GM18951 (cell line): Measurements from ENCODE around the gene ASPG.

Experiments
- POLR2A ChIP-seq: IDR thresholded peaks from 4 replicates; pipeline ENCODE4 v1.6.1; 2011; ENCODE audit warnings: mild to moderate bottlenecking; ENCODE audit not compliant: insufficient read length, insufficient read depth; ENCODE audit errors: extremely low read depth
- in situ Hi-C: fragments of 300-500 bp; cut with MboI; formaldehyde crosslinking; loops from one replicate; pipeline ENCODE4 v1.12.0; 2022; ENCODE audit warnings: low sequenced_read_pairs, mixed read lengths, inconsistent platforms; ENCODE audit not compliant: unreplicated experiment

Gene ASPG

DNA sequence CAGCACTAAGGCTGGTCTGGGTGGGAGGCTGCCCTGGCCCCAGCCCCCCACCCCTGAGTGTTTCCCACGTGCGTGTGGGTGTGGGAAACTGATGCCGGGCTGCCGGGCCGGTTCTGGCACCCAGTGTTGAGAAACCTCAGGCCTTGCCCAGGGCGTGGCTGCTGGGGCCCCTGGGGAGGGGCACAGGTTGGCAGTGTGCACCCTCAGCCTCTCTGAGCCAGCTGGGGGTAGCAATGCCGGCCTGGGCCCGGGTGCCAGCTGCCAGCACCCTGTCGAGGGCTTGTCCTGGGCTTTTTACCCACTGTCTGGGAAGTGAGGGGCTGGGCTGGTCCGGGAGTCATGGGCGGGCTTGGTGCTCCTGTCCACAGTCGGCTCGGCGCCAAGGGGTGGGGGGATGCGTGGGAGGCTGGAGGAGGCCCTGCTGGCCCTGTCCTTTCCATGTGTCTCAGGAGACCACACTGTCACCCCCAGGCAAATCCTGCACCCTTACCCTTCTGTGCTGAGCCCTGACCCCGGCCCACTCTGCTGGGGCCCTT, 15.7 kb downstream of the ASPG start:
- in situ Hi-C loops, result no loop called here
- no peak for TF ChIP-seq POLR2A

DNA sequence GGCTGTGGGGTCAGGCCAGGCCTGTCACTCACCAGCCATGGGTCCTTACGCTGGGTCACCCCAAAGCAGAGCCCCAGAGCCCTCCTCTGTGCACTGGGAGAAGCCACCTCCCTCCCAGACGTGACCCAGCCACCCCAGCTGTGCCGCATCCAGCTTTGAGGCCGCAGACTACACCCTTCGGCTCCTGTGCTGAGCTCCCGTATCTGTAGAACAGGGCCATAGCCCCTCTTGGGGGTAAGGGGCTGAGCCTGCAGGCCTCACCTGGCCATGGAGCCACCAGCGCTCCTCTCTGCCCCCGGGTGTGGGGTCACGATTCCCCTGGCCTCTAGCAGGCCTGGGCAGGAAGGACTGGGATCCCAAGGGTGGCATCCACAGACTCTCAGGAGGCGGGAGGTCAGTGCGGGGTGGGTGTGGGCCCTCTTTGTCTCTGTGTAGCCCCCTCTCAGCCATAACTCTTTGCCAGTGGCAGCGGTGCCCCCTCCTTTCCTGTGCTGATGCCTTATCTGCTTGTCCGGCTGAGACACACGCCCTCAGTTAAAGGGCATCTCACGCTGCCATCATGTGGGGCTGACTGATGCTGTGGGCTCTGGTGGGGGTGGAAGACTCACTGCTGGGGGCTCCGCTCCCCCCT, 16.3 kb downstream of the ASPG start:
- TF ChIP-seq POLR2A, result no peak
- in situ Hi-C loops, result no loop called here

DNA sequence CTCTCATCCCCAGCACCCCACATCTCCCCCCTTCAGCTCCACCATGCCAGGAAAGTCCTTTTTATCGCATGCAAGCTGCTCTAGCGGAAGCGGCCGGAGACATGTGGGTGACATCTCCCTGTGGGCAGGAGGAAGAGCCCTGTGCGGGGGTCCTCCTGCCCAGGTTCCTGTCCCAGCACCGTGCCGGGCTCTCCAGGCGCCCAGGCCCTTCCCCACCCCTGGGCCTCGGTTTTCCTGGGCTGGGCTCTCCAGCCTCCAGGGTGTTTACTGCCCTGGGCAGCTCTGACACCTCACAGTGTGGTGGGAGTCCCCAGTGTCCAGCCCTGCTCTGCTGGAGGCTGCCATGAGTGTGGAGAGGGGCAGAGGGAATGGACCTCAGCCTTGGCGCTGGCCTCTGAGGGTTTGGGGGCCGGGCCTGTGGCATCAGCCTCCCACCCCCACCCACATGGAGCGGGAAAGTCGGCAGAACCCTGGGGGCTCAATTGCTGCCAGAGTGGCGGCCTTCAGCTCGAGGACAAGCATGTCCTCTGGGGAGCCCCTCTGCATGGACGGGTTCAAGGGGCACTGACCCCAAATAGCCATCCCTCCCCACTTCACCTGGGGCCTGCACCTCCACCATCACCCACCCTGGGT, 16.9 kb downstream of the ASPG start:
- in situ Hi-C loops, result no loop called here
- TF ChIP-seq POLR2A, result no peak

DNA sequence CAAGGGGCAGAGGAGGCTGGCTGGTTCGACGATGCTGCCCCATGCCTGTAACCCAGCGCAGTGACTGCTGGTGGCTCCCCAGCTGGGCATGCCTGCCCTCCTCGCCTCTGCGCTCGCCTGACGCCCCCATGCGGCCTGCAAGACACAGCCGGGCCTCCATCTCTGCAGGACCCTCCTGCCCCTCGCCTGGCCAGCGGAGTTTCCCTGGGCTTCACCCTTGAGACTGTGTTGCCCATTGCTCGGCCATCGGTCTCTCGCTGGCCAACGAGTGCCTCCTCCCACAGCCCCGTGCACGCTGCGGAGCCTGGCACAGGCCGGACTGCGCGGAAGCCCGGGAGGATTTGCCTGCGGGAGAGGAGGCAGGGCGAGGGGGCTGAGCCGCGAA, 17.6 kb downstream of the ASPG start:
- in situ Hi-C loops, result no loop called here
- no peak for TF ChIP-seq POLR2A

DNA sequence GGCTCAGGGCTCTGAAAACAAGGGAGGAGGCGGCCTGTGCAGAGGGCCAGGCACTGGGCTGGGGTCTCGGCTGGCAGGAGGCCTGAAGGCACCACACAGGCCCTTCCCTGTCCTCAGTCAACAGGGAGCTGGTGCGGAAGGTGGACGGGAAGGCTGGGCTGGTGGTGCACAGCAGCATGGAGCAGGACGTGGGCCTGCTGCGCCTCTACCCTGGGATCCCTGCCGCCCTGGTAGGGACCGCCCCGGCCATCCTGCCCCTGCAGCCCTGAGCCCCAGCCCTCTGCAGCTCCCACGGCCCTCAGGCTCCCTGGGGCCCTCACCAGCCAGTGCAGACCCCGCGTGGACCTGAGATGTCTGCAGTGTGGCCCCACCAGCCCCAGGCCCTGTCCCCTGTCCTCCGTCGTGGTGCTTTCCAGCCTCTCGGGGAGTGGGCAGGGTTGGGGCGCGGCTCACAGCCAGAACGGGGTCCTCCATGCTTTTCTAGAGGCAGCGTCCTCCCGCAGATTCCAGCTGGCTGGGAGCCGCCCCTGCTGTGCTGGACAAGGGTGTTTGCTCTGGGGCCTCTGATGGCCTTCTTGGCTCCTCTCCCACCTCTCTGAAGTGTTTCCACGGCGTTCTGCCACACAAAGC, 18.1 kb downstream of the ASPG start:
- in situ Hi-C loops, result no loop called here
- no peak for TF ChIP-seq POLR2A

DNA sequence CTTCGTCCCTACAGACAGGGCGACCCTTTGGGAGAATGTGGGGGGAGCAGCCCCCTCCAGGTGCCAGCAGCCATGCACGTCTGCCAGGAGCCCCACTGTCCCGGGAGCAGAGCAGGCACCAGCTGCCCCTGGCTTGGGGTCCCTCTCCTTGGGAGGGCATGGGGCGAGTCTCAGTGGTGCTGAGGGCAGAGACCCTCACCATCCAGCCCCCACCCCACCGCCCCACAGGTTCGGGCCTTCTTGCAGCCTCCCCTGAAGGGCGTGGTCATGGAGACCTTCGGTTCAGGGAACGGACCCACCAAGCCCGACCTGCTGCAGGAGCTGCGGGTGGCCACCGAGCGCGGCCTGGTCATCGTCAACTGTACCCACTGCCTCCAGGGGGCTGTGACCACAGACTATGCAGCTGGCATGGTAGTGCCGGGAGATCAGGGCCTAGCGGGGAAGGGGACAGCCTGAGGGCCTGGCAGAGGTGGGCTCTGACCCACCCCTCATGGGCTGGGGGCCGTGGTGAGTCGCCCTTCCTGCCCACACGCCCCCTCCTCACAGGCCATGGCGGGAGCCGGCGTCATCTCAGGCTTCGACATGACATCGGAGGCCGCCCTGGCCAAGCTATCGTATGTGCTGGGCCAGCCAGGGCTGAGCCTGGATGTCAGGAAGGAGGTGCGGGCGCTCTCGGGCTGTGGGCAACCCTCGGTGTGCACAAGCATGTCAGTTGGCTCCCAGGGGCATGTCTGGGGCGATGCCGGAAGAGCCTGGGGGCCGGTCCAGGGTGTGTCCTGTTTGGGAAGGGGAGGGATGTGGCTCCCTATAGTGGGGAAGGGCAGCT, 18.8 kb downstream of the ASPG start:
- in situ Hi-C loops, result no loop called here
- no peak for TF ChIP-seq POLR2A

DNA sequence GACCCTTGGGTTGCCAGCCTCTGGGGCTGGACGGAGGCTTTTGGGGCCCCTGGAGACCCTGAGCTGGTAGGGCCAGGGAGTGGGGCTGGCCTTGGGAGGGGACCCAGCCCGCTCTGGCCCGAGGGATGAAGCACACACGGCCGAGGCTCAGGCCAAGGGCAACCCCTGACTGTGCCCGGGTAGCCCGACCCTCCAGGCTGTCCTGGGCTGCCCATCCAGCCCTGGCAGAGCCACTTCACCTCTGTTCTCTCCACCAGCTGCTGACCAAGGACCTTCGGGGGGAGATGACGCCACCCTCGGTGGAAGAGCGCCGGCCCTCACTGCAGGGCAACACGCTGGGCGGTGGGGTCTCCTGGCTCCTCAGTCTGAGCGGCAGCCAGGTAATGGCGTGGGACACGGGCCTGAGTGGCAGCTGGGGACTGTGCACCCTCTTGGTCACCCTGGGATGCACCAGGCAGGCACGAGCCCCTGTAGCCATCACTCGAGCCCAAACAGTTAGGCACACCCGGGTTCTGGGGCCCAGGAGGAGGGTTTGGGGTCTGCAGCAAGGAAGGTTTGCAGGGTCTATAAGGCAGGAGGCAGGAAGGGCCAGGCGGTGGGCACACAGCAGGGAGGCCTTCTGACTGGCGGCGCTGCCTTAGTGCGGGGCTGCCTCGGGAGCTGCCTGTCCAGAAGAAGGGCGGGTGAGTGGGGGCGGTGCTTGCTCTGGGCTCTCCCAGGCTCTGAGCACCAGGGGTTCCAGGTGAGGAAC, 19.7 kb downstream of the ASPG start:
- in situ Hi-C loops, result no loop called here
- no peak for TF ChIP-seq POLR2A

DNA sequence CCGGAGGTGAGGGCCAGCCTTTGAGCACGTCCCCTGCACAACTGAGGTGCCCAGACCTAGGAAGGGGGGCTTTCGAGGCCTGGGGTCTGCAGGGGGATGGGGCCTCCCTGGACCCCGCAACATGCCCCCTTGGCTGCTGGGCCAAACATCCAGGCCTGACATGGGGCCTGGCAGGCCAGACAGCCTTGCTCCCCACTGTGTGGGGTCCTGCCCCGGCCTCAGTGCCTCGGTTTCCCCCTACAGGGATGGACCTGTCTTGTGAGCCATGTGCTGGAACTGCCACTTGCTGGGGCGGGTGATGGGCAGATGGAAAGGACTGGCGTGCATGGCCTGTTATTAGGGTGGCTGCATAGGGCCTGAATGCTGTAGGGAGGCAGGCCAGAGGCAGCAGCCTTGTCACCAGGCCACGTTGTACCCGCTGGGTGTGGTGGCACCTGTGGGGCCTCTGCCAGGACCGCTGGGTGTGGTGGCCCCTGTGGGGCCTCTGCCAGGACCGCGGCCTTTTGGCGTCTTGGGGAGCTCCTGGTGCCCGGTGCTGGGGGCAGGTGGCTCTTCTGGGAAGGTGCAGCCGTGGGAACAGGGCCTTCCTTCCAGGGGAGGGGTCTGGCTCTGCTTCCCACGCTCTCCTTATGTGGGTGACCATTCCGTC, 20.4 kb downstream of the ASPG start:
- in situ Hi-C loops, result no loop called here
- TF ChIP-seq POLR2A, result no peak

DNA sequence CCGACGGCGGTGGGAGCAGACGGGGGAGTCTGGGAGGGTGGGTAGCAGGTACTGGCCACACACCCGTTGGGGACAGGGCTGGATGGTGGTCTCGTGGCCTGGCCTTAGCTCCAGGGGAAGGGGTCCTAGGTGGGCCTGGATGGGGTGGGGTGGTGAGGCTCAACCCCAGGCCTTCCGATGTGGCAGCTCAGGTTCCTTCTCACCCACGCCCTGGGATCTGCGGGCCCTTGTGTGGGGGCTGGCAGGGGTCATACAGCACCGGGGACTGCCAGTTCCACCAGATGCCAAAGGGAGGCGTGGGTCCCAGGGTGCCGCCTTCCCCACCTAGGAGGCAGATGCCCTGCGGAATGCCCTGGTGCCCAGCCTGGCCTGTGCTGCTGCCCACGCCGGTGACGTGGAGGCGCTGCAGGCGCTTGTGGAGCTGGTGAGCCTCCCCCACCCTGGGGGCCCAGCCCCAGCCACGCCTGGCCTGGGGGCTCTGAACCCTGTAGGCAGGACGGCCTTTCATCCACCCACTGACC, 21.0 kb downstream of the ASPG start:
- in situ Hi-C loops, result no loop called here
- TF ChIP-seq POLR2A, result no peak

DNA sequence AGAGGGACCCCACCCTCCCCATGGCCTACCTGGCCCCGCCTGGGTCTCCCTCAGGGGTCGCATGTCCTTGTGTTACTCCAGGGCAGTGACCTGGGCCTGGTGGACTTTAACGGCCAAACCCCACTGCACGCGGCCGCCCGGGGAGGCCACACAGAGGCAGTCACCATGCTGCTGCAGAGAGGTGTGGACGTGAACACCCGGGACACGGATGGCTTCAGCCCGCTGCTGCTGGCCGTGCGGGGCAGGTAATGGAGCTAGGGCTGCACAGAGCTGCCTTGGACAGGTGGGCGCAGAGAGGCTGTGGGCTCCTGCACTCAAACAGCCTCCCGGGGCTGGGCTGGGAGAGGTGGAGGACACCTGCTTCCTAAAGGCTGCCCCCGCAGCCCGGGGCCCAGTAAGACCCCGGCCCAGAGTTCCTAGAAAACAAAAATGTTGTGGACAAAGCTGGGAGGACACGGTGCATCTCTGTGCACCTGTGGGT, 21.6 kb downstream of the ASPG start:
- no peak for TF ChIP-seq POLR2A
- in situ Hi-C loops, result no loop called here

DNA sequence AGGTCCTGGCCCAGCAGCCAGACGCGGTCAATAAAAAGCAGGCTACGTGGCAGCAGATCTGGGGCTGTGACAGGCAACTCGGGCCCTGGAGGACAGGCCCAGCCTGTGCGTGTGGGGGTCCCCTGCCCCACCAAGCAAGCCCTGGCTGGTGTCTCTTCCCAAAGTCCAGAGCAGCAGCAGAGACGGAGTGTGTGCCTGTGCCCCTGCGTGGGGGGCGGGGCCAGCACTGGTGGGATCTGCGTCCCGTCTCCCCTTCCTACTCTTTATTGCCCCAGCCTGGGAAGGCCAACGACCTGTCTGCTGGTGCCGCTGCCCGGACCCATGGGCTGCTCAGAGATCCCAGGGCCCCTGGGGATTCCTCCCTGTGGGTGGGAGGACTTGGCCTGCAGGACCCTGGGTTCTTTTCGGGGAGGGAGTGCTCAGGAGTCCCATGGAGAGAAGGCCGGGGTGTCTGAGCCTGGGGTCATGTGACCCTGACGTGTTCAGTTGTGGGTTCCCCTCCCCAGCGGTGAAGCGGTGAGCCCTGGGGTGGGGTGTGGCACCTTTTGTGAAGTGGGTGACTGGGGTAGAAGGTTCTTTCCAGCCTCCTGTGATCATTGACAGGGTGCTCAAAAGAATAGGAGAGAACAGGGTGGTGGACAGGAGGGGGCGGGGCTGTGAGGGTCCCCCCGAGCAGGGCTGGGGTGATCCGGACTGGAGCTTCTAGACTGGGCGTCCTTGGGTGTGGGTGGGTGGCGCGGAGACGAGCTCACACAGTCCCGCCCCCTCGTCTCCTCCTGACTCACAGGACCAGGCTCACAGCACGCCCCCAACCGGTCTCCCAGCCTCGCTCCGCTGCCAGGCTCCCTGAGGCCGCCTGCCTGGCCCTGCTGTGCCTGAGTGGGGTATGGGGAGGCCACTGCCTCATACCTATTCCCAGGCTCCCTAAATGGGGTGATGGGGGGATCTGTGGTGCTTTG, 22.4 kb downstream of the ASPG start:
- no peak for TF ChIP-seq POLR2A
- in situ Hi-C loops, result no loop called here
